MM.1S (cell line): ENCODE data around the gene POLD1.

ENCODE experiments used
- DNase-seq: peaks from one replicate; pipeline ENCODE4 v3.0.0-alpha.2; 2015
- H2AFZ ChIP-seq: fragments of 300-600 bp; sonication (generic); 2 replicates; pipeline ENCODE4 v1.6.0; 2016; ENCODE audit warnings: antibody characterized with exemption, low read length
- H3F3A ChIP-seq: fragments of 300-600 bp; sonication (generic); 2 replicates; pipeline ENCODE4 v1.6.1; 2016; ENCODE audit warnings: mild to moderate bottlenecking, antibody characterized with exemption, low read length, moderate library complexity, mixed read lengths; ENCODE audit not compliant: insufficient read depth
- H3K27ac ChIP-seq: fragments of 300-600 bp; sonication (generic); 2 replicates; pipeline ENCODE4 v1.5.1; 2016; ENCODE audit warnings: mild to moderate bottlenecking, low read length
- H3K27me3 ChIP-seq: fragments of 300-600 bp; sonication (generic); replicated peaks from 2 replicates; pipeline ENCODE4 v1.6.0; 2016; ENCODE audit warnings: low read length; ENCODE audit not compliant: insufficient read depth
- H3K36me3 ChIP-seq: fragments of 300-600 bp; sonication (generic); replicated peaks from 2 replicates; pipeline ENCODE4 v1.6.1; 2016; ENCODE audit warnings: mild to moderate bottlenecking, low read length, mixed read lengths; ENCODE audit not compliant: insufficient read depth
- H3K4me1 ChIP-seq: fragments of 300-600 bp; sonication (generic); 2 replicates; pipeline ENCODE4 v1.6.1; 2016; ENCODE audit warnings: low read length, mixed read lengths
- H3K4me2 ChIP-seq: fragments of 300-600 bp; sonication (generic); 2 replicates; pipeline ENCODE4 v1.6.0; 2016; ENCODE audit warnings: low read depth, low read length
- H3K4me3 ChIP-seq: fragments of 300-600 bp; sonication (generic); 2 replicates; pipeline ENCODE4 v1.5.1; 2016; ENCODE audit warnings: low read length, mixed read lengths
- H3K79me2 ChIP-seq: fragments of 300-600 bp; sonication (generic); 2 replicates; pipeline ENCODE4 v1.6.1; 2016; ENCODE audit warnings: mixed run types, low read length, mixed read lengths
- H3K9ac ChIP-seq: fragments of 300-600 bp; sonication (generic); 2 replicates; pipeline ENCODE4 v1.6.1; 2016; ENCODE audit warnings: low read length, mixed read lengths
- H3K9me2 ChIP-seq: fragments of 300-600 bp; sonication (generic); replicated peaks from 2 replicates; pipeline ENCODE4 v1.6.1; 2016; ENCODE audit warnings: mild to moderate bottlenecking, low read length, mixed read lengths; ENCODE audit not compliant: insufficient read depth
- H3K9me3 ChIP-seq: fragments of 300-600 bp; sonication (generic); replicated peaks from 2 replicates; pipeline ENCODE4 v1.6.1; 2016; ENCODE audit warnings: mild to moderate bottlenecking, low read length, mixed read lengths; ENCODE audit not compliant: insufficient read depth
- H4K20me1 ChIP-seq: fragments of 300-600 bp; sonication (generic); 2 replicates; pipeline ENCODE4 v1.6.1; 2016; ENCODE audit warnings: mild to moderate bottlenecking, low read length, moderate library complexity, mixed read lengths; ENCODE audit not compliant: insufficient read depth
- CTCF ChIP-seq: fragments of 300-600 bp; sonication (generic); IDR thresholded peaks from 2 replicates; pipeline ENCODE4 v1.5.1; 2016; ENCODE audit warnings: antibody characterized with exemption, low read length, mixed read lengths
- EZH2 ChIP-seq: fragments of 300-600 bp; sonication (generic); optimal IDR thresholded peaks from 2 replicates; pipeline ENCODE3; 2017; ENCODE audit warnings: low read depth, mild to moderate bottlenecking, antibody characterized with exemption, low read length, mixed read lengths
- EZH2phosphoT487 ChIP-seq: fragments of 300-600 bp; sonication (generic); IDR thresholded peaks from 2 replicates; pipeline ENCODE4 v1.6.1; 2018; ENCODE audit warnings: antibody characterized with exemption, low read length

POLD1 gene

GRCh38 chr19:50383001-50383851 is 921 bp upstream of the POLD1 start:
- peak overlapping the region; percentile 48 for H2AFZ ChIP-seq
- no peaks in the 10 kb centered on the region; the same call in 1 of the 2 replicates for H3K4me1 ChIP-seq
- H3F3A ChIP-seq, result 0 out of 2 replicates have a peak, but pooled peaks cover 7% of the 10 kb centered on the region
- H3K27me3 ChIP-seq, result no peaks in the 10 kb centered on the region
- H3K9me2 ChIP-seq, result no peaks in the 10 kb centered on the region
- peaks cover 41% of the 10 kb centered on the region for H3K79me2 ChIP-seq
- H3K27ac ChIP-seq, result peak overlapping the region; percentile 18
- no peaks in the 10 kb centered on the region for H4K20me1 ChIP-seq
- no peaks in the 10 kb centered on the region for H3K9me3 ChIP-seq
- peak overlapping the region; percentile 38; the same call in 1 of the 2 replicates for H3K9ac ChIP-seq
- TF ChIP-seq CTCF, result no peak
- no peak for TF ChIP-seq EZH2phosphoT487
- TF ChIP-seq EZH2, result no peak
- no peak for DNase-seq
- H3K4me2 ChIP-seq, result peak overlapping the region; percentile 76
- peaks cover 1% of the 10 kb centered on the region for H3K36me3 ChIP-seq
- peak overlapping the region; percentile 62 for H3K4me3 ChIP-seq

GRCh38 chr19:50384685-50385535 is 763 bp downstream of the POLD1 start:
- no peaks in the 10 kb centered on the region; the same call in none of the 2 replicates for H3K36me3 ChIP-seq
- no peaks in the 10 kb centered on the region for H3K9me2 ChIP-seq
- H3K4me1 ChIP-seq, result no peaks in the 10 kb centered on the region; the same call in 1 of the 2 replicates
- H3K9ac ChIP-seq, result peak overlapping the region; percentile 81
- peaks cover 54% of the 10 kb centered on the region for H3K79me2 ChIP-seq
- no peak for TF ChIP-seq EZH2
- TF ChIP-seq EZH2phosphoT487, result no peak
- TF ChIP-seq CTCF, result no peak
- no peaks in the 10 kb centered on the region for H3K9me3 ChIP-seq
- no peaks in the 10 kb centered on the region for H3K27me3 ChIP-seq
- peak overlapping the region; percentile 88 for H3K4me2 ChIP-seq
- no peak for DNase-seq
- H3K27ac ChIP-seq, result peak overlapping the region; percentile 50; the same call in 1 of the 2 replicates
- 0 out of 2 replicates have a peak, but pooled peaks cover 7% of the 10 kb centered on the region for H3F3A ChIP-seq
- H2AFZ ChIP-seq, result peak overlapping the region; percentile 56
- no peaks in the 10 kb centered on the region for H4K20me1 ChIP-seq
- H3K4me3 ChIP-seq, result peak overlapping the region; percentile 80

- Histone ChIP-seq H3K79me2 (peaks cover 60% of the 10 kb centered on the region), H3K9me2 (no peaks in the 10 kb centered on the region), H3K36me3 (no peaks in the 10 kb centered on the region; the same call in 1 of the 2 replicates), H3K4me1 (no peaks in the 10 kb centered on the region; the same call in 1 of the 2 replicates), H3F3A (0 out of 2 replicates have a peak, but pooled peaks cover 7% of the 10 kb centered on the region), H3K27me3 (no peaks in the 10 kb centered on the region), H4K20me1 (no peaks in the 10 kb centered on the region), H3K4me3 (no peak overlapping the region), H3K27ac (no peak overlapping the region), H3K9ac (no peak overlapping the region), H3K4me2 (no peak overlapping the region), H2AFZ (no peak overlapping the region), H3K9me3 (no peaks in the 10 kb centered on the region)
- no peak for TF ChIP-seq EZH2phosphoT487
- TF ChIP-seq CTCF, result no peak
- TF ChIP-seq EZH2, result no peak
- DNase-seq, result no peak
Measured at GRCh38 chr19:50387176-50387867, 3.2 kb downstream of the POLD1 start.
